H1 (cell line): Measurements from ENCODE around the gene SECTM1. TPM values are rescaled to one million over a fixed set of nuclear protein-coding genes. Genes with fewer than 3 reads are reported as not detected.
A peak's percentile ranks its signal among the peaks of the same experiment; 100 is the strongest.

ENCODE experiments used
- CTCF ChIA-PET: fragments of 300-600 bp; sonication (Branson Sonifier 250); formaldehyde crosslinking; loops from one replicate; lab custom pipeline; 2021; ENCODE audit not compliant: partially characterized antibody; lab: Charles Lee
- POLR2A ChIA-PET: fragments of 300-600 bp; sonication (Branson Sonifier 250); formaldehyde crosslinking; loops from one replicate; lab custom pipeline; 2021; ENCODE audit warnings: inconsistent platforms; ENCODE audit not compliant: partially characterized antibody; lab: Charles Lee
- DNase-seq, 2 experiments: peaks; one replicate each; pipeline versions ENCODE4 v3.0.0 to v3.0.0-alpha.2; 2010 to 2022; ENCODE audit warnings: low spot score in 2 of 2, low read depth in 1 of 2, mixed read lengths in 1 of 2
- FAIRE-seq: peaks from 2 replicates; lab custom pipeline; 2011; peaks lifted over from hg19 to GRCh38; lab: Jason Lieb, UNC
- H2AFZ ChIP-seq: 2 replicates; pipeline ENCODE4 v1.8.1; 2012; ENCODE audit warnings: low read length, inconsistent platforms
- H2AK5ac ChIP-seq: 2 replicates; pipeline ENCODE4 v1.6.1; 2013; ENCODE audit warnings: low read depth, low read length
- H2BK120ac ChIP-seq: replicated peaks from 2 replicates; pipeline ENCODE3; 2013; ENCODE audit warnings: low read depth, low read length, inconsistent platforms
- H2BK12ac ChIP-seq: 2 replicates; pipeline ENCODE4 v1.6.1; 2013; ENCODE audit warnings: low read depth, low read length
- H2BK15ac ChIP-seq: 2 replicates; pipeline ENCODE4 v1.6.1; 2013; ENCODE audit warnings: low read length
- H2BK20ac ChIP-seq: 2 replicates; pipeline ENCODE4 v1.6.1; 2013; ENCODE audit warnings: low read length
- H2BK5ac ChIP-seq: 2 replicates; pipeline ENCODE4 v1.6.1; 2013; ENCODE audit warnings: low read depth, low read length
- H3K14ac ChIP-seq: 2 replicates; pipeline ENCODE4 v1.6.1; 2013; ENCODE audit warnings: inconsistent platforms; ENCODE audit not compliant: insufficient read length
- H3K18ac ChIP-seq: 2 replicates; pipeline ENCODE4 v1.6.1; 2013; ENCODE audit warnings: low read length; ENCODE audit errors: extremely low read depth
- H3K23ac ChIP-seq: 2 replicates; pipeline ENCODE4 v1.6.1; 2013; ENCODE audit warnings: inconsistent platforms; ENCODE audit not compliant: insufficient read length
- H3K23me2 ChIP-seq: 2 replicates; pipeline ENCODE4 v1.6.1; 2013; ENCODE audit warnings: low read depth, low read length
- H3K27ac ChIP-seq: 2 replicates; pipeline ENCODE4 v1.6.1; 2011; ENCODE audit warnings: low read depth, low read length, inconsistent platforms
- H3K27me3 ChIP-seq, 4 experiments: replicated peaks in 1 of 4; 1 replicate in 1 of 4; 2 replicates in 3 of 4; pipeline versions ENCODE4 v1.6.1 to v1.8.1; 2011 to 2013; ENCODE audit warnings: low read length in 3 of 4, mild to moderate bottlenecking in 3 of 4, inconsistent platforms in 2 of 4, mixed read lengths in 2 of 4, moderate library complexity in 1 of 4; ENCODE audit not compliant: control insufficient read depth in 3 of 4, insufficient read depth in 3 of 4; ENCODE audit errors: extremely low read depth in 1 of 4
- H3K36me3 ChIP-seq, 4 experiments: 2 replicates each; pipeline versions ENCODE4 v1.6.1 to v1.8.1; 2011 to 2013; ENCODE audit warnings: mild to moderate bottlenecking in 4 of 4, low read length in 3 of 4, moderate library complexity in 2 of 4, control low read depth in 1 of 4, inconsistent platforms in 1 of 4; ENCODE audit not compliant: insufficient read depth in 4 of 4, control insufficient read depth in 2 of 4
- H3K4ac ChIP-seq: replicated peaks from 2 replicates; pipeline ENCODE3; 2013; ENCODE audit warnings: low read length, low read depth, mixed read lengths, inconsistent platforms; ENCODE audit not compliant: insufficient read length
- H3K4me1 ChIP-seq, 4 experiments: replicated peaks in 1 of 4; 1 replicate in 1 of 4; 2 replicates in 3 of 4; pipeline versions ENCODE4 v1.6.1 to v1.8.1; 2011 to 2013; ENCODE audit warnings: low read length in 3 of 4, inconsistent platforms in 2 of 4, mixed read lengths in 1 of 4; ENCODE audit not compliant: insufficient read depth in 4 of 4, control insufficient read depth in 3 of 4
- H3K4me2 ChIP-seq, 2 experiments: 2 replicates each; pipeline versions ENCODE4 v1.6.1 to v1.8.1; 2011 to 2013; ENCODE audit warnings: low read depth in 2 of 2, low read length in 2 of 2, control low read depth in 1 of 2, inconsistent platforms in 1 of 2, mild to moderate bottlenecking in 1 of 2; ENCODE audit not compliant: insufficient read depth in 1 of 2
- H3K4me3 ChIP-seq, 4 experiments: fragments of 200-600, 300-600 bp in 1 of 4; sonication (generic), shearing (Covaris generic), sonication (Bioruptor Twin) in 1 of 4; 2 replicates each; pipeline versions ENCODE4 v1.5.1 to v1.8.1; 2011 to 2016; ENCODE audit warnings: low read length in 4 of 4, low read depth in 3 of 4, control low read depth in 2 of 4, inconsistent platforms in 2 of 4, mild to moderate bottlenecking in 2 of 4, mixed read lengths in 1 of 4, moderate library complexity in 1 of 4; ENCODE audit not compliant: insufficient read depth in 2 of 4; ENCODE audit errors: extremely low read depth in 1 of 4
- H3K56ac ChIP-seq: replicated peaks from 2 replicates; pipeline ENCODE3; 2013; ENCODE audit warnings: low read depth, mild to moderate bottlenecking, mixed read lengths, low read length, inconsistent platforms; ENCODE audit not compliant: insufficient read length
- H3K79me1 ChIP-seq: 2 replicates; pipeline ENCODE4 v1.6.1; 2013; ENCODE audit warnings: low read depth, low read length, control low read depth
- H3K79me2 ChIP-seq, 2 experiments: 2 replicates each; pipeline versions ENCODE4 v1.6.1 to v1.8.1; 2012 to 2013; ENCODE audit warnings: low read length in 2 of 2, mild to moderate bottlenecking in 2 of 2, inconsistent platforms in 1 of 2; ENCODE audit not compliant: insufficient read depth in 2 of 2, control insufficient read depth in 1 of 2
- H3K9ac ChIP-seq, 4 experiments: replicated peaks in 1 of 4; 1 replicate in 1 of 4; 2 replicates in 3 of 4; pipeline versions ENCODE4 v1.6.1 to v1.8.1; 2011 to 2013; ENCODE audit warnings: low read depth in 3 of 4, low read length in 3 of 4, control low read depth in 2 of 4, mild to moderate bottlenecking in 2 of 4, moderate library complexity in 2 of 4, inconsistent platforms in 1 of 4; ENCODE audit errors: extremely low read depth in 1 of 4
- H3K9me3 ChIP-seq, 2 experiments: 2 replicates each; pipeline versions ENCODE4 v1.6.1 to v1.8.1; 2012 to 2013; ENCODE audit warnings: mild to moderate bottlenecking in 2 of 2, moderate library complexity in 2 of 2, control low read depth in 1 of 2, inconsistent platforms in 1 of 2, low read depth in 1 of 2, low read length in 1 of 2, mixed read lengths in 1 of 2; ENCODE audit not compliant: insufficient read depth in 2 of 2
- H4K20me1 ChIP-seq, 2 experiments: replicated peaks in 1 of 2; 2 replicates each; pipeline versions ENCODE3 to v1.8.1; 2011 to 2013; ENCODE audit warnings: inconsistent platforms in 2 of 2, low read length in 2 of 2, mild to moderate bottlenecking in 1 of 2; ENCODE audit not compliant: insufficient read depth in 2 of 2, control insufficient read depth in 1 of 2
- H4K5ac ChIP-seq: 2 replicates; pipeline ENCODE4 v1.6.1; 2013; ENCODE audit warnings: low read length, low read depth, mixed read lengths, inconsistent platforms; ENCODE audit not compliant: insufficient read length
- H4K8ac ChIP-seq: 2 replicates; pipeline ENCODE4 v1.8.0; 2013; ENCODE audit warnings: mild to moderate bottlenecking, moderate library complexity, low read length, inconsistent platforms; ENCODE audit not compliant: insufficient read depth; ENCODE audit errors: extremely low read depth
- H4K91ac ChIP-seq: replicated peaks from 2 replicates; pipeline ENCODE3; 2013; ENCODE audit warnings: low read length, mixed read lengths, inconsistent platforms; ENCODE audit not compliant: insufficient read length
- ATF3 ChIP-seq: IDR thresholded peaks from 2 replicates; pipeline ENCODE4 v1.6.1; 2011; ENCODE audit warnings: low read depth, mild to moderate bottlenecking, low read length; ENCODE audit not compliant: insufficient read depth
- CEBPB ChIP-seq: IDR thresholded peaks from 2 replicates; pipeline ENCODE4 v1.6.1; 2012; ENCODE audit warnings: low read depth, low read length
- CTCF ChIP-seq, 3 experiments: IDR thresholded peaks; 1 replicate in 2 of 3; 2 replicates in 1 of 3; pipeline versions ENCODE4 v1.5.1 to v1.6.1; 2011; ENCODE audit warnings: low read length in 3 of 3, mild to moderate bottlenecking in 3 of 3, inconsistent platforms in 2 of 3, low read depth in 1 of 3, moderate library complexity in 1 of 3; ENCODE audit not compliant: insufficient read depth in 1 of 3; ENCODE audit errors: control extremely low read depth in 1 of 3
- HDAC2 ChIP-seq, 2 experiments: fragments of 300-600 bp in 1 of 2; sonication (generic) in 1 of 2; IDR thresholded peaks; 2 replicates each; pipeline ENCODE4 v1.6.1; 2011 to 2012; ENCODE audit warnings: low read depth in 2 of 2, low read length in 2 of 2, mild to moderate bottlenecking in 2 of 2, moderate library complexity in 2 of 2, borderline replicate concordance in 1 of 2, inconsistent platforms in 1 of 2
- KDM5A ChIP-seq: fragments of 200-600 bp; IDR thresholded peaks from 2 replicates; pipeline ENCODE4 v1.7.1; 2012; ENCODE audit warnings: mild to moderate bottlenecking, low read length, inconsistent platforms, mixed read lengths
- WGBS, 2 experiments: shearing (Covaris generic) in 1 of 2; methylation state at CpG; one replicate each; pipeline versions ENCODE4 v1.1.6 to v1.1.7; 2013 to 2015; ENCODE audit warnings: low lambda C conversion rate in 2 of 2, mixed read lengths in 2 of 2, inconsistent platforms in 1 of 2, low coverage in 1 of 2, missing lambda C conversion rate in 1 of 2; ENCODE audit not compliant: insufficient replicate concordance in 2 of 2, insufficient coverage in 1 of 2, insufficient read length in 1 of 2; ENCODE audit errors: extremely low coverage in 1 of 2, missing lambda C conversion rate in 1 of 2; 5-methylcytosine and 5-hydroxymethylcytosine counted together
- polyA plus RNA-seq, 7 experiments: library from polyadenylated mRNA; depleted of rRNA in 3 of 7; stranded (reverse) in 5 of 7; unstranded in 2 of 7; fragments of >200 nt in 5 of 7; fragments of 200-250 nt in 2 of 7; gene quantifications; 1 replicate in 5 of 7; 2 replicates in 1 of 7; 4 replicates in 1 of 7; pipeline versions ENCODE4 v1.2.1 to v1.2.3, GENCODE V29; 2011 to 2013; ENCODE audit warnings: missing spikeins in 2 of 7, mixed read lengths in 2 of 7
- total RNA-seq: library from RNA; stranded (reverse); fragmentation: NEBNext Ultra II Directional; extraction: Animal tissue kit (Norgen Biotek cat#: 25700); gene quantifications from 2 replicates; pipeline ENCODE4 v1.2.1, GENCODE V29; 2021

The SECTM1 gene
- total and polyA plus RNA-seq, 2 of the 8 experiments (the other 6 are each of a cell fraction or from before 2014, with no cell fraction given) = 0.20 to 0.65 TPM

DNA sequence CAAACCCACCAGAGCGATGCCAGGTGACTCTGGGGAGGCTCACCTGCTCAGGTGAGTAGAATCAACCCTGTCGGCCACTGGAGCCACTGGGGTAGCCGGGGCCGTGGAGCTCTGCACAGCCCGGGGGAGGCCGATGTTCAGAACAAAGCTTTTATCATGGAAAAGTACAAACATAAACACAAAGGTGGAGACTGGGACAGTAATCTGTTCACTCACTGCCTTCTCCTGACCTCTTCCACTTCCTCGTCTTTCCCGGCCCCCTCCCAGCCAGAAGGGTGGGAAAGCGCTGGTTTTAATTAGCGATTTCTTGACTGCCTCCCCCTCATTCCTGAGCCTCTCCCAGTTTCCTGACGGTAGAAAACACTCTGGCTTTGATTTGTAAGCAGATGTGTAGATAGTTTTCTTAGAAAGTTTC, 15.7 kb upstream of the SECTM1 start:
- WGBS, 2 experiments = 86% methylated on average over 11 of the region's 11 CpGs; no CpG with 5 or more reads in 1 of the 2 experiments
- H3K4ac ChIP-seq = no peak overlapping the region
- no peak overlapping the region for H3K4me3 ChIP-seq
- H2AFZ ChIP-seq = no peak overlapping the region
- no peak overlapping the region for H2BK15ac ChIP-seq
- H4K20me1 ChIP-seq = no peaks in the 10 kb centered on the region
- ChIA-PET CTCF (interaction anchor here (0.6 to 2.2 kb wide), 12 partner anchors 10 to 1737 kb away, joined by 3 to 9 read pairs (median 4); no protein-coding TSS in a partner anchor), POLR2A (interaction anchor here (0.6 kb wide), 1 partner anchor 55 kb away, joined by 3 read pairs; no protein-coding TSS in a partner anchor)
- no peak overlapping the region for H2BK12ac ChIP-seq
- H3K56ac ChIP-seq = no peak overlapping the region
- no peaks in the 10 kb centered on the region for H3K79me2 ChIP-seq
- H2BK20ac ChIP-seq = no peak overlapping the region
- no peaks in the 10 kb centered on the region for H3K9me3 ChIP-seq
- no peak overlapping the region for H3K14ac ChIP-seq
- H3K4me1 ChIP-seq = no peaks in the 10 kb centered on the region; a peak in 1 of 7 replicates
- H3K4me2 ChIP-seq = no peak overlapping the region
- FAIRE-seq (no peak), DNase-seq (no peak)
- no peak overlapping the region for H3K27ac ChIP-seq
- no peak overlapping the region for H3K23ac ChIP-seq
- H3K36me3 ChIP-seq = no peaks in the 10 kb centered on the region
- peak overlapping the region; percentile 65; the same call in 1 of the 2 replicates for H4K8ac ChIP-seq
- no peaks in the 10 kb centered on the region; a peak in 1 of 7 replicates for H3K27me3 ChIP-seq
- no peak overlapping the region for H4K5ac ChIP-seq
- H2AK5ac ChIP-seq = no peak overlapping the region
- no peak overlapping the region for H4K91ac ChIP-seq
- H3K23me2 ChIP-seq = no peaks in the 10 kb centered on the region
- H3K9ac ChIP-seq = no peak overlapping the region
- H3K79me1 ChIP-seq = no peaks in the 10 kb centered on the region
- TF ChIP-seq KDM5A (no peak), CEBPB (no peak), CTCF (IDR thresholded peaks at IDR 0.05; ENCODE audit: control extremely low read depth in 1 of 3, insufficient read depth in 1 of 3, low read depth in 1 of 3, low read length in 3 of 3) (no peak), HDAC2 (IDR thresholded peaks at IDR 0.05; ENCODE audit: borderline replicate concordance in 1 of 2, low read depth in 2 of 2, low read length in 2 of 2) (no peak), ATF3 (no peak)
- H2BK120ac ChIP-seq = no peak overlapping the region
- no peak overlapping the region for H3K18ac ChIP-seq
- no peak overlapping the region for H2BK5ac ChIP-seq
